Activated naive CD4-positive, alpha-beta T cell treated with anti-CD3 and anti-CD28 coated beads, Interleukin-2, amount 50 U/mL, for 72 hours (primary cell): ENCODE measurements around the gene TMEM18. TPM values are rescaled to one million over a fixed set of nuclear protein-coding genes. Genes with fewer than 3 reads are reported as not detected.
"Not testable (repeated sequence)": the region's sequence is repeated elsewhere in the genome, so short reads cannot be mapped to it uniquely, and the experiment has no call there.

Experiments used
- ATAC-seq, 2 donors: fragments of 150-1000 bp; cut with Tn5 transposase; 2 replicates each; pipeline ENCODE4 v1.10.0; 2021; ENCODE audit warnings: mild to moderate bottlenecking in 2 of 2, moderate library complexity in 2 of 2
- DNase-seq, 2 donors: peaks; one replicate each; pipeline ENCODE4 v3.0.0; 2021 to 2022; ENCODE audit warnings: low spot score in 2 of 2
- H3K27ac Mint-ChIP-seq, 2 donors: one replicate each; pipeline ENCODE4 v1.8.0; 2022; ENCODE audit warnings: mild to moderate bottlenecking in 2 of 2, mixed read lengths in 2 of 2
- H3K36me3 Mint-ChIP-seq, 2 donors: one replicate each; pipeline ENCODE4 v1.8.0; 2022; ENCODE audit warnings: mixed read lengths in 2 of 2
- H3K9me3 Mint-ChIP-seq, 2 donors: one replicate each; pipeline ENCODE4 v1.8.0; 2022; ENCODE audit warnings: mixed read lengths in 2 of 2
- total RNA-seq, 2 donors: library from RNA; stranded (reverse); gene quantifications; one replicate each; pipeline ENCODE4 v1.2.3, GENCODE V29; 2022

The TMEM18 gene
- 10 to 100 TPM; 27.0 to 36.9 TPM for total RNA-seq

DNA sequence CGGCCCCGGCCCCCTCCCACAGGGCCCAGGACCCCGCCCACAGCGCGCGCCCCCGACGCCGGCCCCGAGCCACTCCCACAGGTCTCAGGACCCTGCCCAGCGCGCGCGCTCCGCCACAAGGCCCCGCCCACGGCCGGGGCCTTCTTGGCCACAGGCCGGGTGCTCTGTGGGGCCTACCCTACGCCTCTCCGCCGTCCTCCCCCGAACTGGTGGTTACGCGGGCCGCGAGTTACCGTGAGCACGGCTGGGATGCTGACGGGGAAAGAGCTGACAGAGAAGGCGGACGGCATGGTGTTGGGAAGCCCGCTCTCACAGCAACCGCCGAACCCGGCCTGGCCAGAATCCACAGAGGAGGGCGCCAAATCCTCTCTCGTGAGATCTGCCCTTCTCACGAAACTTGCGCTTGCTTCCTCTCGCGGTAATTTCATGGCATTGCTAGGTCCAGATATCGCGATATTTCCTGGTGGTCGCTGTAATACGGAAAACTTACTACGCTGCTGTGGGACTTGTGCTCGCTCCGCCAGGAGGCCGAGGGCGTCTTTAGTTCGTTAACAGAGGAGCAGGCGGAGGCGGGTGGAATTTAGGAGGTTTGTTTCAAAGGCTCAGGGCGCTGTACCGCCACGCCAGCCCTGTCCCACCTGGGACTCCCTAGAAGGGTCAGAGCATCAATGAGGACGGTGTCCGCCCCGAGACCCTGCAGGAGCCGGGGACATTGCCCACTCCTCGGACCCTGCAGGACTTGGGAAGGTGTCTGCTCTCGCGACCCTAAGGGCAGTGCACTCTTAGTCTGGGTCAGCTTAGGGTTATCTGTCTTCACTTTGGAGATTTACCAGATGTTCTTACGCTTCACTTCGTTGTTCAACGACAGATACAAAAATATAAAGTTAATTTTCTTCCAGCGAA is at the start of gene TMEM18:
TSS of gene TMEM18 (minus strand) at position 351 of the 903 bp plus-strand sequence. CDS start at position 290, 61 bp downstream.
- Mint-ChIP-seq H3K9me3 (no peaks in the 10 kb centered on the region), H3K27ac (peak within 1 kb of the TSS; percentile 99), H3K36me3 (peaks cover 10 to 33% of the 10 kb centered on the region in 2 donors)
- DNase-seq: peak in 1 of 2 donors; percentile 98
- ATAC-seq: peak; percentile 69 to 72

DNA sequence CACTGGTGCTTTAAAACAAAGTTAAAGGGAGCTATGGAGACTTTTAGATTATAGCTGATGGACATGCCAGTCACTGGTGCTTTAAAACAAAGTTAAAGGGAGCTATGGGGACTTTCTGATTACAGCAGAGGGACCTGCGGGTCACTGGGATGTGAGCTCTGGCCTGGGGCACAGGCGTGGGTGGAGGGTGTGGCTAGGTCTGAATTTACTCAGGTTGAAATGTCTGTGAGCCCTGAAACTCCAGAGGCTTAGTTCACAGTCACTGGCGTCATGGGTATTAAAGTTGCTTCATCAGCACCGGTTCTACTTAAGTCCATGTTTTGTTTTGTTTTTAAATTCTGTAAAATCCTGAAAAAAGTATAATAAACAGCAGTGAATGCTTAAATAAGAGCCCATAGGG is 49.0 kb upstream of the TMEM18 start:
- Mint-ChIP-seq H3K27ac (no peak overlapping the region), H3K9me3 (no peaks in the 10 kb centered on the region), H3K36me3 (no peaks in the 10 kb centered on the region)
- no peak for DNase-seq
- ATAC-seq: no peak

DNA sequence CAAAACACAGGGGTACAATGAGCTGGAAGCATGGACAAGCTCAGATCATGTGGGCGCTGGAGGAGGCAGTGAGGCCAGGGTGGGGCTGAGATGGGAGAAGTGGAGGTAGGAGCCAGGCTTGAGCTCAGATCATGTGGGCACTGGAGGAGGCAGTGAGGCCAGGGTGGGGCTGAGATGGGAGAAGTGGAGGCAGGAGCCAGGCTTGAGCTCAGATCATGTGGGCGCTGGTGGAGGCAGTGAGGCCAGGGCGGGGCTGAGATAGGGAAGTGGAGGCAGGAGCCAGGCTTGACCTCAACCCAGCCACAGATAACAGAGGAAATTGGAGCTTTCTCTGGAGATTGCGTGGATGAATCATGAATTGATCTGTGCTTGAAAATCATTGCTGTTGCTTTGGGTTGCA is 48.3 kb upstream of the TMEM18 start:
- H3K9me3 Mint-ChIP-seq: no peaks in the 10 kb centered on the region
- ATAC-seq (no peak), DNase-seq (no peak)
- no peak overlapping the region for H3K27ac Mint-ChIP-seq
- H3K36me3 Mint-ChIP-seq: no peaks in the 10 kb centered on the region

DNA sequence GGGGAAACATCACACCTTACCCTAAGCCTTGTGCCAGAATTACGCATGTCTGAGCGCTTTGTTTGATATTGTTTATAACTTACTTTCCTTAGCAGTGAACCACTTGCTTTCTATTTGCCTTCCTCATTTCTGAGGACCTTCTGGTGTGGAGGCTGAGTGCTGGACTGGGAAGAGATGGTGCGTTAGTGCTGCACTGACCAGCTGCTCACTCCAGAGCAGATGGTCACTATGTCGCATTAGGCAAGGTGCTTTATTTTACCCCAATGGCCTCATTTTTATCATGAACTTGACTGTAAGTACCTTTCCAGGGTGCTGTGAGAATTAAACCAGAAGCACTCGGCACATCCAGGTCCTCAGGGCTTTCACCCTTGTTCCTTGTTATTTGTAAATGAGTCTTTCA is 46.6 kb upstream of the TMEM18 start:
- ATAC-seq (no peak), DNase-seq (no peak)
- no peaks in the 10 kb centered on the region for H3K9me3 Mint-ChIP-seq
- H3K27ac Mint-ChIP-seq: no peak overlapping the region
- H3K36me3 Mint-ChIP-seq: no peaks in the 10 kb centered on the region

DNA sequence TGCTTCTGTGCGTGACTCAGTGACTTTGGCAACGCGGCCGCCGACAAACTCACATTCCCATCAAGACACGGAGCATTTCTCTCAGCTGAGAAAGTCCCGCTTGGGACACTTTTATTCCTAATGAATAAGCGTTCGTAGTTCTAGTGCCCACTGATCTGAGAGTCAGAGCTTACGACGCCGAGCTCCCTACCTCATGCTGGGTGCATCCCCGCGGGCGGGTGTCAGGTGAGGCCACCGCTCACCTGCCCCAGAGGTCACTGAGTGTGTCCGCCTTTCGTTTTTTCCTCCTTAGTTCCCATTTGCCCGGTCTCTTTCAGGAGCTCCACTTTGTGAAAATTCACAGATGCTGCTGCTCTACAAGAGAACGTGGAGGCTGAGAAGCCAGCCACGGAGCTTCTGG is 43.6 kb upstream of the TMEM18 start:
- no peaks in the 10 kb centered on the region for H3K36me3 Mint-ChIP-seq
- H3K9me3 Mint-ChIP-seq: no peaks in the 10 kb centered on the region
- no peak overlapping the region for H3K27ac Mint-ChIP-seq
- ATAC-seq: no peak
- no peak for DNase-seq

DNA sequence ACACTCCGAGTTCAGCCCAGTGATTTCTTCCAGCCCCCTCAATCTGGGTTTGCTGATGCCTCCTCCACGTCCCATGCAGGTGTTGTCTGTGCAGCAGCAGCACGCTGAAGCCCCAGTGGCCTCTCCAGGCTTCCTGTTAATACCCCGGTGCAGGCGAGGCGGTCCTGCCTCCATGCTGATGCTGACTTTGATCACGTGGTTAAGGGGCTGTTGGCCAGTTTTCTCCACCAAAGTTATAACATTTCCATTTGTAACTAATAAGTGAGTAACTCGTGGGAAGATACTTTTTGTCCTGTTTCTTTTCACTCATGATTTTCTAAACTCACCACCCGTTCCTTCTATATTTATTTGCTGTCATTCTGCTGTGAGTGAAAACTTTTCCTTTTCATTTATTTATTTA is 42.5 kb upstream of the TMEM18 start:
- no peak for DNase-seq
- no peaks in the 10 kb centered on the region for H3K9me3 Mint-ChIP-seq
- H3K36me3 Mint-ChIP-seq: no peaks in the 10 kb centered on the region
- ATAC-seq: no peak
- H3K27ac Mint-ChIP-seq: no peak overlapping the region

DNA sequence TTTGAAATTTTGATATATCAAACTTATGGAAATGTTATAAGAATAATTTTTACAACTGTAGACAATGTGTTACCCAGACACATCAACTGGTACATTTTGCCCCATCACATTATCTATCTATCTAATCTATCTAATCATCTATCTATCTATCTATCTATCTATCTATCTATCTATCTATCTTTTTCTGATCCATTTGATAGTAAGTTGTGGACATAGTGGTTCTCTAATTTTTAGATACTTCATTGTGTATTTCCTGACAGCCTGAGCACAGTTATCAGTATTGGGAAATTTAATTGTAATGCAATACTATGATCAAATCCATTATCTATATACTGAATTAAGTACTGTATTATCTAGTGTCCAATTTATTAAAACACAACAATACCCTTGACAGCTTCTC is 42.0 kb upstream of the TMEM18 start:
- H3K9me3 Mint-ChIP-seq: no peaks in the 10 kb centered on the region
- no peak overlapping the region for H3K27ac Mint-ChIP-seq
- ATAC-seq (no peak), DNase-seq (no peak)
- H3K36me3 Mint-ChIP-seq: no peaks in the 10 kb centered on the region

DNA sequence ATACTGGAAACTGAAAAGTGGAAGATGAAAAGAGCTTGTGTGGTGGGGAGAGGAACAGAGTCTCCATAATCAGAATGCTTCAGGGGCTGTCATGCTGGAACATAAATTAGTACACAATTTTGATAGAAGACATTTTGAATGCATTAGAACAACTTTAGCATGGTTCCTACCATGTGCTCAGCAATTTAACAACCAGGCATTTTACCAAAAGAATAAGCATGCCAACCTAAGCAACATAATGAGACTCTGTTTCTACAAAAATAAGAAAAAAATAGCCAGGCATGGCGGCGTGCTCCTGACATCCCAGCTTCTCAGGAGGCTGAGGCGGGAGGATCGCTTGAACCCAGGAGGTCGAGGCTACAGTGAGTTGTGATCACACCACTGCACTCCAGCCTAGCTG is 40.5 kb upstream of the TMEM18 start:
- H3K27ac Mint-ChIP-seq: no peak overlapping the region
- ATAC-seq: no peak
- DNase-seq: no peak
- no peaks in the 10 kb centered on the region for H3K9me3 Mint-ChIP-seq
- H3K36me3 Mint-ChIP-seq: no peaks in the 10 kb centered on the region

DNA sequence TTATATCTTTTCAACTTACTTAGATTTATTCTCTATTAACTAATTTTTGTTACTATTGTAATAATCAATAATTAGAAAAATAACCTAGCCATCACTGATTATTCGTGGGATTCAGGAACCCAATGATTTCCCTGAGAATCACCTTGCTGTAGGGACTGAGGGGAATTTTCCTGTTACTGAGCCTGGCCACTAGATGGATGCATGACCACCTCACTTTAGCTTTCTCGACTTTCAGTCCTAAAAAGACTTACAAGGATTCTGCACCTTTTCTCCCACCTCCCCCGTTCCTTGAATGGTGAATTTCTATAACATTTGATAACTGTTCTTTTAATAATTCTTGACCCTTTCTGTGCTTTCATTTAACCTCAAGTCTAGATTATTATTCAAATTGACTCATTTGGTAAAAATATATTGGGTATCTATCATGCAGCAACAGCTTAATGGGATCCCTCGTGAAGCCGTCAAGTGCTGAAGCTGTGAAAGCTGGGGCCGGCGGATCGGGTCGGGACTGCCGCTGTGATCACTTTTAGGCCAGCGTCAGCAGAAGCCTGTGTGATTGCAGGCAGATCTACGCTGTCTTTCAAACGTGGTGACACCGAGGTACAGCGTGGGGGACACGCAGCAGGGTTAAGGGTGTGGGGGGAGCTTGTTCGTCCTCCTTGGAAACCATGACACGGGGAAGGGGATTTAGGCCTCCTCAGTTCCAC is 38.8 kb upstream of the TMEM18 start:
- no peaks in the 10 kb centered on the region for H3K36me3 Mint-ChIP-seq
- H3K9me3 Mint-ChIP-seq: no peaks in the 10 kb centered on the region
- no peak for ATAC-seq
- no peak for DNase-seq
- no peak overlapping the region for H3K27ac Mint-ChIP-seq

DNA sequence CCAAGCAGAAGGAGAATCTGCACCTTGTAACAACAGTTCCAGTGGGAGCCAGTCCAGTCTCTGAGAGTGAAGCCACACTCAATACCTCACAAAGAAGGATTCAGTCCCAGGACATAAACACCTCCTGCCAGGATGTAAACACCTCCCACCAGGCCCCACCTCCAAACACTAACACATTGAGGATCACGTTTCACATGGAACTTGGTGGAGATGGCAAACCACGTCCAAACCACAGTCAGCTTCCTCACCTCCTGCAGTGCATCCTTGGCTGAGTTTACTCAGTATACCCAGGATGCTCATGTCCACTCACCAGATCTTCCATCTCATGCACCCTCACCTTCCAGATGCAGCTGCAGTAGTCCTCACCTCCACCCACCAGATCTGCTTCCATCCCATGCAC is 37.8 kb upstream of the TMEM18 start:
- DNase-seq (no peak), ATAC-seq (no peak)
- no peak overlapping the region for H3K27ac Mint-ChIP-seq
- H3K9me3 Mint-ChIP-seq: no peaks in the 10 kb centered on the region
- H3K36me3 Mint-ChIP-seq: no peaks in the 10 kb centered on the region

DNA sequence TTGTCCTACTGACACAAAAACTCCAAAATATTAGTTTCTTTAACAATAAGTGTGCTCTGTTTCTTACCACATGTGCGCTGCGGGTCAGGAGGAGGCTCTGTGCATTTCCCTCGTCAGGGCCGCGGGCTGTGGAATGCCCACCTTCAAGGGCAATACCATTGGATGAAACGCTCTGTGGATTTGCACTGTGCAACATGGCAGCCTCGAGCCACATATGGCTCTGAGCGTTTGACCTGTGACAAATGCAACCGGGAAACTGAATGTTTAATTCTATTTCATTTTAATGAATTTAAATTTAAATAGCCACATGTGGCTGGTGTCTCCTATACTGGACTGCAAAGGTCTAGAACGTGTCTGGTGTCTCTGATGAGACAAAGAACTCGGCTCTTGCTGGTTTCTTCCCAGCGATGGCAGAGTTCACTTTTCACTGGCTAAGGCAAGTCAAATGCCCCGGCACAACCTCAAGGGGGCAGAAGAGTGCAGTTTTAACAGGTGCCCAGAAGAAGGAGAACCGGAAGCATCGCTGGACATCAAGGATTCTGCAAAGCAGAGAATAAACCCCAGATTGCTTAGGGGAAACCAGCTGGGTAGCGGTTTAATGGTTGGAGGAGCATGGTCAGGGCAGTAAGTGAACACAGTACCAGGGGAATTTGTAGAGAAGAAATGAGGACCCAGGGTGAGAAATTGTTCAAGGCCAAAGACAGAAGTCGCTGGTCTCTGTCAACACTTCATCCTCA is 37.0 kb upstream of the TMEM18 start:
- DNase-seq (peak in 1 of 2 donors; percentile 60), ATAC-seq (peak; percentile 67 to 74)
- H3K27ac Mint-ChIP-seq: no peak overlapping the region
- H3K36me3 Mint-ChIP-seq: no peaks in the 10 kb centered on the region
- H3K9me3 Mint-ChIP-seq: no peaks in the 10 kb centered on the region

DNA sequence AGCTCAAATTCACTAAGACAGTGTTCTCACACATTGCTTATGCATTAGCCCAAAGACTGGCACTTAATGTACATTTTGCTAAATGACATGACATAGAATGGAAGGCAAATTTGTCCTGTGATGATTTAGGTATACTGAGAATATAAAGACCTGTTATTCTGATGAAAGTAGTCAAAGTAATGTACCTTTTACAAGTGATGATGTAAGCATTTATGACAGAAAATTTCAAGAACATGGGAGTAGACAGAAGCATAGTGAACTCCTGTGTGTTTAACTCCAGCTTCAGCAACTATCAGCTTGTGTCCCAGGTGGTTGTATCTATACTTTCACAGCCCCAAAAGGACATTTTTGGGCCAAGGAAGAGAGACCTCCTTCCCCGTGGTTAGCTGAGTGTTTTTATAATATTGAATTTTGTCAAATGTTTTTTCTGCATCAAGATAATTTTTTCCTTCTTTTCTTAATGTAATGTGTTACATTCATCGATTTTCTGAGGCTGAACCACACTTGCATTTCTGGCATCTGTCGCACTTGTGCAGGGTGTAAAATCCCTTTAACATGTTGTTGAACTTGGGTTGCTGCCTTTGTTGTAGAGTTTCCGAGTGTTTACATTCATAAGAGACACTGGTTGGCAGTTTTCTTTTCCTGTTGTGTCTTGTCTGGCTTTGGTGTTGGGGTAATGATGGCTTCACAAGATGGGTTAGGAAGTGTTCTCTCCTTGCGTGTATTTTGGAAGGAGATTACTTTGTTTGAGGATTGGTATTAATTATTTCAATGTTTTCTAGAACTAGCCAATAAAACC is 33.9 kb upstream of the TMEM18 start:
- no peak overlapping the region for H3K27ac Mint-ChIP-seq
- no peak for ATAC-seq
- H3K36me3 Mint-ChIP-seq: no peaks in the 10 kb centered on the region
- no peak for DNase-seq
- H3K9me3 Mint-ChIP-seq: no peaks in the 10 kb centered on the region

DNA sequence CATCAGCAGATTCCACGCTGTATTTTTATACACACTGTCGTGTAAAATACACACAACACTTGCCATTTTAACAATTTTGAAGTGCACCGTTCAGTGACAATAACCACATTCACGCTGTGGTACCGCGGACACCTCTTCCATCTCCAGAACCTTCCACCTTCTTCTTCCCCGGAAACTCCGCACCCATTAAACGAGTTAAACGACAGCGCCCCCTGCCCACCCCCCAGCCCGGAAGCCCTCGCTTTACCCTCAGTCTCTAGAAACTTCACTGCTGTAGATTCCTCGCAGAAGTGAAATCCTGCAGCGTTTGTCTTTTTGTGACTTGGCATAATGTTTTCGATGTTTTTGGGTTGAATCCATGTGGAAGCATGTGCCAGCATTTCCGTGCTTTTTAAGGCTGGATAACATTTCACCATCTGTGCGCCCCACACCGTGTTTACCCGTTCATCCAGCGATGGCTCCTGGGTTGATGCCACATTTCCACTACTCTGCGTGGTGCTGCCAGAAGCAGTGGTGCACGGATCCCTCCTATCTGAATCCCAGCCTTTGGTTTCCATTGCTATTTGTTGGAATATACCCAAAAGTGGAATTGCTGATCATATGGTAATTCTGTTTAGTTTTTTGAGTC is 32.0 kb upstream of the TMEM18 start:
- H3K9me3 Mint-ChIP-seq: no peaks in the 10 kb centered on the region
- ATAC-seq: no peak
- H3K36me3 Mint-ChIP-seq: no peaks in the 10 kb centered on the region
- no peak overlapping the region for H3K27ac Mint-ChIP-seq
- no peak for DNase-seq

DNA sequence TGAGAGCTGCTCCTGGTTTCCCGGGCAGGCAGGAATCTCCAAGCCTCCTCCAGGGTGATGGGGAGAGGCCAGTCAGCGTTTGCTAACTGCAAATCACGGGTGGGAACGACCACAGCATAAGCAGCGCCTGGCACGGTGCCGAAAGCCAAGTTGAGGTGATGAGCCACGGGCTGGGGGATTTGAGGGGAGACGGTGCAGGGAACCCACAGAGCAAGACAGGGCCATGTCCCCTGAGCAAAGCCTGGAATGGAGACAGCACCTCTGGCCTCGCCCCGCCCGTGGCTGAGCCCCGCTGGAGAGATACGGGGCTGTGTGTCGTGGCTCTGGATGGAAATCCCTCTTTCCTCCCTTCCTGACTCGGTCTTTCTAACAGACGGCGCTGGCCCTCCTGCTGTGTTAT is 31.5 kb upstream of the TMEM18 start:
- Mint-ChIP-seq H3K36me3 (no peaks in the 10 kb centered on the region), H3K9me3 (peaks cover 0 to 3% of the 10 kb centered on the region in 2 donors), H3K27ac (no peak overlapping the region)
- ATAC-seq: no peak
- no peak for DNase-seq

DNA sequence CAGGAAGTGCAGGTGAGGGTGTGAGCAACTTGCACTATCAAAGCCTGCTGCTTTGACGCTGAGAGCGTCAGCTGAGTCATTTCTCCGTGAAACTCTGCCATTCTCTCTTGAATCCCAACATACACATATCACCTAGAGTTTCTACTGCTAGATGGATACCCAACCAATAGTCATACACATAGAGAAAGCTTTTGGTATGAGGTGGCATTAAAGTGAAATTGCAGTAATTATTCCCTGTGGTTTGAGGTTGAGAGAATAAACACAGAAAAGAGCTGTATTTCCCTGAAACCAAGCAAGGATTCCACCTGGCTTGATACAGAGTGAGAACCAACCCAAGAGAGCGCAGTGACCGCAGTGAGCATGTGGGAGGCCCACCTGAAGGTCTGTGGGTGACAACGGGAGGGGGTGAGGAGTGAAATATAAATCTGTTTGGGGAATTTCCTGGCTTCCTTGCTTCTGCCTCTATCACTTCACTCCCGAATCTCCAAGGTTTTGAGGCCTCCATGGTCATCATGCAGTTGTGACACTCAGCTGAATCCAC is 28.8 kb upstream of the TMEM18 start:
- no peaks in the 10 kb centered on the region for H3K36me3 Mint-ChIP-seq
- DNase-seq: peak in 1 of 2 donors; percentile 21
- peak overlapping the region in 1 of 2 donors; percentile 67 for H3K27ac Mint-ChIP-seq
- ATAC-seq: peak; percentile 65 to 95
- H3K9me3 Mint-ChIP-seq: peaks cover 0 to 3% of the 10 kb centered on the region in 2 donors

DNA sequence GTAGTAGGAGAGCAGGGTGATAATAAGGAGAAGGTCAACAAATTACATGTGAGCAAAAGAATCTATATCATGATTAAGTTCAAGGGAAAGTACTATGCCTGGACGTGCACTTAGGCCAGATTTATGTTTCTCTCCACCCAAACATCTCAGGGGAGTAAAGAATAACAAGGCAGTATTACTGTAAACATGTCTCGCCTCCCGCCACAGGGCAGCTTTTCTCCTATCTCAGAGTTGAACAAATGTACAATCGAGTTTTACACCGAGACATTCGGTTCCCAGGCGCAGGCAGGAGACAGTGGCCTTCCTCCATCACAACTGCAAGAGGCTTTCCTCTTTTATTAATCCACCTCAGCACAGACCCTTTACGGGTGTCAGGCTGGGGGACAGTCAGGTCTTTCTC is 25.6 kb upstream of the TMEM18 start:
- not testable (repeated sequence) for DNase-seq, H3K9me3 Mint-ChIP-seq, H3K36me3 Mint-ChIP-seq, ATAC-seq, H3K27ac Mint-ChIP-seq
